ENCODE measurements around the gene LRCH2. TPM values are rescaled to one million over a fixed set of nuclear protein-coding genes. Genes with fewer than 3 reads are reported as not detected.

Gene LRCH2
- total and polyA plus RNA-seq, 9 of the 15 experiments (the other 6 are each of a cell fraction or from before 2014, with no cell fraction given) = 1.4 to 7.2 (median 2.9) TPM

DNA sequence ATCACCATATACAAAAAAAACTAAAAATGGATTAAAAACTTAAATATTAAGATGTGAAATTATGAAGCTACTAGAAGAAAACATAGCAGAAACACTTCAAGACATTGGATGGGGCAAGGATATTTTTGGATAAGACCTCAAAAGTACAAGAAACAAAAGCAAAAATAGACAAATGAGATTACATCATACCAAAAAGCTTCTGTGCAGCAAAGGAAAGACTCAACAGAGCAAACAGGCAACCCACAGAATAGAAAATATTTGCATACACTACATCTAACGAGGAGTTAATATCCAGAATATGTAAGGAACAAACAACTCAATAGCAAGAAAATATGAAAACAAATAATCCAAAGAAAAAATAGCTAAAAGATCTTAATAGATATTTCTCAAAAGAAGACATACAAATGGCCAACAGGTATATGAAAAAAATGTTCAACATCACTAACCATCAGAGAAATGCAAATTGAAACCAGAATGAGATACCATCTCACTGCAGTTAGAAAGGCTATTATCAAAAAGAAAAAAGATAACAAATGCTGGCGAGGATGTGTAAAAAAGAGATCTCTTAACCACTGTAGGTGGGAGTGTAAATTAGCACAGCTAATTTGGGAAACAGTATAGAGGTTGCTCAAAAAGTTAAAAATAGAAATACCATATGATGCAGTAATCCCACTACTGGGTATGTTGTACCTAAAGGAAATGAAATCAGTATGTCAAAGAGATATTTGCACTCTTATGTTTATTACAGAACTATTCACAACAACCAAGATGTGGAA is 17.8 kb upstream of the LRCH2 start:
- no peak for DNase-seq (ENCODE audit: extremely low read depth in 1 of 4, low spot score in 3 of 4)
- no peaks in the 10 kb centered on the region for H3K4me1 ChIP-seq (replicated peaks in 1 of 2; ENCODE audit: control insufficient read depth in 2 of 2, insufficient read depth in 2 of 2, low read length in 2 of 2)
- no TSS peak for BruUV-seq (replicated peaks)
- H3K9me1 ChIP-seq (ENCODE audit: control insufficient read depth, insufficient read depth, low read length) = no peaks in the 10 kb centered on the region
- no peak overlapping the region for H3K4me2 ChIP-seq (ENCODE audit: insufficient read depth, low read length)
- no peak for FAIRE-seq
- H2AFZ ChIP-seq (ENCODE audit: low read depth, low read length) = no peak overlapping the region
- no peak overlapping the region for H3K4me3 ChIP-seq
- no peak overlapping the region for H3K27ac ChIP-seq (ENCODE audit: extremely low read depth, low read depth, low read length)
- H3K36me3 ChIP-seq (ENCODE audit: control insufficient read depth, insufficient read depth, low read length) = no peaks in the 10 kb centered on the region
- ATAC-seq = no peak
- in situ Hi-C loops (cut with MboI) = no loop called here
- POLR2A ChIA-PET = interaction anchor here (0.5 kb wide), 1 partner anchor 1232 kb away, joined by 3 read pairs; no protein-coding TSS in a partner anchor
- no peaks in the 10 kb centered on the region for H3K79me2 ChIP-seq (ENCODE audit: control insufficient read depth, insufficient read depth, low read length)
- H3K9ac ChIP-seq (ENCODE audit: insufficient read depth in 1 of 2, low read depth in 2 of 2, low read length in 2 of 2) = no peak overlapping the region
- intact Hi-C loops (cut with micrococcal nuclease) = no loop called here
- H4K20me1 ChIP-seq (replicated peaks; ENCODE audit: control insufficient read depth, insufficient read depth, low read length) = no peaks in the 10 kb centered on the region
- no peaks in the 10 kb centered on the region for H3K9me3 ChIP-seq (replicated peaks; ENCODE audit: control insufficient read depth, insufficient read depth, low read depth, low read length)
- CTCF ChIA-PET (ENCODE audit: low intra/inter-chr PET ratio) = no interaction called here
- WGBS (ENCODE audit: insufficient coverage, low coverage, missing lambda C conversion rate) = 0% methylated on average over 2 of the region's 2 CpGs
- no peak for TF ChIP-seq DIDO1 (tag; IDR thresholded peaks at IDR 0.05; ENCODE audit: low read depth)
- TF ChIP-seq, protein P1, sequence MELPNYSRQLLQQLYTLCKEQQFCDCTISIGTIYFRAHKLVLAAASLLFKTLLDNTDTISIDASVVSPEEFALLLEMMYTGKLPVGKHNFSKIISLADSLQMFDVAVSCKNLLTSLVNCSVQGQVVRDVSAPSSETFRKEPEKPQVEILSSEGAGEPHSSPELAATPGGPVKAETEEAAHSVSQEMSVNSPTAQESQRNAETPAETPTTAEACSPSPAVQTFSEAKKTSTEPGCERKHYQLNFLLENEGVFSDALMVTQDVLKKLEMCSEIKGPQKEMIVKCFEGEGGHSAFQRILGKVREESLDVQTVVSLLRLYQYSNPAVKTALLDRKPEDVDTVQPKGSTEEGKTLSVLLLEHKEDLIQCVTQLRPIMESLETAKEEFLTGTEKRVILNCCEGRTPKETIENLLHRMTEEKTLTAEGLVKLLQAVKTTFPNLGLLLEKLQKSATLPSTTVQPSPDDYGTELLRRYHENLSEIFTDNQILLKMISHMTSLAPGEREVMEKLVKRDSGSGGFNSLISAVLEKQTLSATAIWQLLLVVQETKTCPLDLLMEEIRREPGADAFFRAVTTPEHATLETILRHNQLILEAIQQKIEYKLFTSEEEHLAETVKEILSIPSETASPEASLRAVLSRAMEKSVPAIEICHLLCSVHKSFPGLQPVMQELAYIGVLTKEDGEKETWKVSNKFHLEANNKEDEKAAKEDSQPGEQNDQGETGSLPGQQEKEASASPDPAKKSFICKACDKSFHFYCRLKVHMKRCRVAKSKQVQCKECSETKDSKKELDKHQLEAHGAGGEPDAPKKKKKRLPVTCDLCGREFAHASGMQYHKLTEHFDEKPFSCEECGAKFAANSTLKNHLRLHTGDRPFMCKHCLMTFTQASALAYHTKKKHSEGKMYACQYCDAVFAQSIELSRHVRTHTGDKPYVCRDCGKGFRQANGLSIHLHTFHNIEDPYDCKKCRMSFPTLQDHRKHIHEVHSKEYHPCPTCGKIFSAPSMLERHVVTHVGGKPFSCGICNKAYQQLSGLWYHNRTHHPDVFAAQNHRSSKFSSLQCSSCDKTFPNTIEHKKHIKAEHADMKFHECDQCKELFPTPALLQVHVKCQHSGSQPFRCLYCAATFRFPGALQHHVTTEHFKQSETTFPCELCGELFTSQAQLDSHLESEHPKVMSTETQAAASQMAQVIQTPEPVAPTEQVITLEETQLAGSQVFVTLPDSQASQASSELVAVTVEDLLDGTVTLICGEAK (IDR thresholded peaks at IDR 0.05) = no peak
- TF ChIP-seq, protein P1 (CRISPR knock-in tag; IDR thresholded peaks at IDR 0.05) = no peak
- no peaks in the 10 kb centered on the region for H3K27me3 ChIP-seq (ENCODE audit: control insufficient read depth in 2 of 2, insufficient read depth in 2 of 2, low read length in 2 of 2)

All from K562 (cell line).